HepG2 (cell line): ENCODE results near the gene SLC35B4. TPM values are rescaled to one million over a fixed set of nuclear protein-coding genes. Genes with fewer than 3 reads are reported as not detected.

ENCODE experiments used
- ATAC-seq: fragments of 200-7000 bp; cut with Tn5 transposase; 3 replicates; pipeline ENCODE4 v1.9.1; 2020; ENCODE audit warnings: mild to moderate bottlenecking, moderate library complexity
- BruUV-seq: library from RNA; stranded (reverse); fragments of 400-500 nt; replicated peaks from 2 replicates; lab custom pipeline; 2021; lab: Mats Ljungman, UMichigan
- CTCF ChIA-PET: fragments of 300-600 bp; formaldehyde crosslinking; extraction: SDS; loops from one replicate; lab custom pipeline; 2021; ENCODE audit warnings: low total read pairs, inconsistent platforms, low intra/inter-chr PET ratio; lab: Yijun Ruan, JAX
- POLR2A ChIA-PET: fragments of 350-600 bp; sonication (Branson Sonifier 250); formaldehyde crosslinking; loops from one replicate; lab custom pipeline; 2020; ENCODE audit warnings: antibody characterized with exemption, inconsistent platforms; lab: Yijun Ruan, JAX
- DNase-seq: peaks from one replicate; pipeline ENCODE4 v3.0.0-alpha.2; 2015; ENCODE audit warnings: low spot score
- FAIRE-seq: peaks from 3 replicates; lab custom pipeline; 2011; peaks lifted over from hg19 to GRCh38; lab: Jason Lieb, UNC
- H2AFZ ChIP-seq: one replicate; pipeline ENCODE4 v1.6.1; 2011; ENCODE audit warnings: low read length, inconsistent platforms
- H3K27ac ChIP-seq: fragments of 300-600 bp; 3 replicates; pipeline ENCODE4 v1.8.0; 2011; ENCODE audit warnings: mixed run types, mild to moderate bottlenecking, mixed read lengths, low read length, inconsistent platforms; ENCODE audit not compliant: insufficient read depth; ENCODE audit errors: extremely low read length
- H3K27me3 ChIP-seq, 2 experiments: fragments of 200-600 bp in 1 of 2; 2 replicates in 1 of 2; 3 replicates in 1 of 2; pipeline versions ENCODE4 v1.6.0 to v1.8.0; 2011; ENCODE audit warnings: low read length in 2 of 2, mild to moderate bottlenecking in 2 of 2, moderate library complexity in 2 of 2, inconsistent platforms in 1 of 2; ENCODE audit not compliant: insufficient read depth in 2 of 2, control insufficient read depth in 1 of 2
- H3K36me3 ChIP-seq, 2 experiments: fragments of 200-600 bp in 1 of 2; replicated peaks in 1 of 2; 2 replicates in 1 of 2; 3 replicates in 1 of 2; pipeline versions ENCODE4 v1.5.1 to v1.8.0; 2011; ENCODE audit warnings: low read length in 2 of 2, inconsistent platforms in 1 of 2; ENCODE audit not compliant: insufficient read depth in 2 of 2, control insufficient read depth in 1 of 2
- H3K4me1 ChIP-seq: 2 replicates; pipeline ENCODE4 v1.5.1; 2012; ENCODE audit warnings: low read length, inconsistent platforms; ENCODE audit not compliant: insufficient read depth
- H3K4me2 ChIP-seq: 2 replicates; pipeline ENCODE4 v1.6.0; 2011; ENCODE audit warnings: low read depth, low read length, inconsistent platforms
- H3K4me3 ChIP-seq, 3 experiments: fragments of 200-600 bp in 1 of 3; sonication (generic), shearing (Covaris generic) in 1 of 3; replicated peaks in 1 of 3; 2 replicates each; pipeline ENCODE4 v1.5.1; 2011 to 2016; ENCODE audit warnings: low read length in 3 of 3, inconsistent platforms in 2 of 3, low read depth in 2 of 3, mild to moderate bottlenecking in 2 of 3, control low read depth in 1 of 3, mixed read lengths in 1 of 3; ENCODE audit not compliant: insufficient read depth in 1 of 3
- H3K79me2 ChIP-seq: one replicate; pipeline ENCODE4 v1.6.1; 2011; ENCODE audit warnings: low read length, inconsistent platforms; ENCODE audit not compliant: insufficient read depth
- H3K9ac ChIP-seq: 2 replicates; pipeline ENCODE4 v1.6.0; 2011; ENCODE audit warnings: mild to moderate bottlenecking, low read depth, low read length, inconsistent platforms; ENCODE audit not compliant: insufficient read depth
- H3K9me3 ChIP-seq: 2 replicates; pipeline ENCODE4 v1.5.1; 2012; ENCODE audit warnings: mild to moderate bottlenecking, low read length
- H4K20me1 ChIP-seq: 2 replicates; pipeline ENCODE4 v1.6.0; 2011; ENCODE audit warnings: inconsistent platforms, mild to moderate bottlenecking, low read length, moderate library complexity; ENCODE audit not compliant: insufficient read depth
- CENPX ChIP-seq: sonication (generic); formaldehyde crosslinking; IDR thresholded peaks from 2 replicates; pipeline ENCODE4 v1.9.0; 2021; ENCODE audit warnings: mild to moderate bottlenecking, missing genetic modification reagents, moderate library complexity
- GZF1 ChIP-seq: sonication (generic); formaldehyde crosslinking; IDR thresholded peaks from 2 replicates; pipeline ENCODE4 v1.5.1; 2020; ENCODE audit warnings: mild to moderate bottlenecking, missing genetic modification reagents
- HNF4A ChIP-seq: sonication (generic); formaldehyde crosslinking; IDR thresholded peaks from 2 replicates; pipeline ENCODE4 v1.4.0; 2020; ENCODE audit warnings: missing genetic modification reagents
- KDM4B ChIP-seq: sonication (generic); formaldehyde crosslinking; IDR thresholded peaks from 2 replicates; pipeline ENCODE4 v1.4.0; 2020; ENCODE audit warnings: missing genetic modification reagents
- MAFG ChIP-seq: sonication (generic); formaldehyde crosslinking; IDR thresholded peaks from 2 replicates; pipeline ENCODE4 v1.5.1; 2020; ENCODE audit warnings: mild to moderate bottlenecking, missing genetic modification reagents
- NAIF1 ChIP-seq: sonication (generic); formaldehyde crosslinking; IDR thresholded peaks from 2 replicates; pipeline ENCODE4 v1.5.0; 2020; ENCODE audit warnings: mild to moderate bottlenecking, missing genetic modification reagents, borderline replicate concordance
- NPAS2 ChIP-seq: sonication (generic); formaldehyde crosslinking; IDR thresholded peaks from 2 replicates; pipeline ENCODE4 v1.8.0; 2022; ENCODE audit warnings: mild to moderate bottlenecking, missing genetic modification reagents, borderline replicate concordance
- NR2F2 ChIP-seq: IDR thresholded peaks from 2 replicates; pipeline ENCODE4 v1.6.1; 2012; ENCODE audit warnings: low read depth, inconsistent platforms, borderline replicate concordance
- RARG ChIP-seq: sonication (generic); formaldehyde crosslinking; IDR thresholded peaks from 2 replicates; pipeline ENCODE4 v1.4.0; 2020; ENCODE audit warnings: low read depth, mild to moderate bottlenecking, missing genetic modification reagents
- REL ChIP-seq: sonication (generic); formaldehyde crosslinking; conservative IDR thresholded peaks from 2 replicates; pipeline ENCODE4 v1.8.0; 2022; ENCODE audit warnings: mild to moderate bottlenecking, missing genetic modification reagents, moderate library complexity
- SOX6 ChIP-seq, 2 experiments: fragments of 450-650 bp in 1 of 2; sonication (generic) in 1 of 2; formaldehyde crosslinking in 1 of 2; IDR thresholded peaks; 2 replicates each; pipeline versions ENCODE4 v1.4.0 to v1.6.1; 2017 to 2020; ENCODE audit warnings: antibody characterized with exemption in 1 of 2, mild to moderate bottlenecking in 1 of 2, missing genetic modification reagents in 1 of 2
- STAG1 ChIP-seq: sonication (generic); formaldehyde crosslinking; IDR thresholded peaks from 2 replicates; pipeline ENCODE4 v1.4.0; 2020; ENCODE audit warnings: missing genetic modification reagents
- TCF7L2 ChIP-seq: IDR thresholded peaks from 2 replicates; pipeline ENCODE4 v1.6.1; 2011; ENCODE audit warnings: mild to moderate bottlenecking, low read depth, low read length, moderate library complexity
- XRCC5 ChIP-seq: fragments of 200-400 bp; formaldehyde crosslinking; optimal IDR thresholded peaks from 2 replicates; pipeline ENCODE3; 2017; ENCODE audit warnings: mild to moderate bottlenecking, low read length
- ZNF232 ChIP-seq: sonication (generic); formaldehyde crosslinking; IDR thresholded peaks from 2 replicates; pipeline ENCODE4 v1.4.0; 2020; ENCODE audit warnings: missing genetic modification reagents, borderline replicate concordance
- ZNF331 ChIP-seq: sonication (generic); formaldehyde crosslinking; IDR thresholded peaks from 2 replicates; pipeline ENCODE4 v1.4.0; 2020; ENCODE audit warnings: missing genetic modification reagents
- ZNF724P ChIP-seq: sonication (generic); formaldehyde crosslinking; IDR thresholded peaks from 2 replicates; pipeline ENCODE4 v1.8.0; 2022; ENCODE audit warnings: missing genetic modification reagents, borderline replicate concordance
- WGBS: methylation state at CpG from one replicate; pipeline ENCODE4 v1.1.6; 2017; ENCODE audit warnings: low lambda C conversion rate; 5-methylcytosine and 5-hydroxymethylcytosine counted together
- in situ Hi-C: cut with HindIII; loops from 2 replicates; pipeline ENCODE4 v1.10.0; 2017; ENCODE audit warnings: low pct_unique_long_range_greater_than_20kb; ENCODE audit not compliant: extremely low pct_ligation_motif_present
- intact Hi-C: fragments of 100-400 bp; cut with micrococcal nuclease; formaldehyde crosslinking; loops from one replicate; pipeline ENCODE4 v1.10.0; 2022; ENCODE audit not compliant: unreplicated experiment
- polyA plus RNA-seq, 8 experiments: library from polyadenylated mRNA; depleted of rRNA in 3 of 8; stranded (reverse) in 7 of 8; unstranded in 1 of 8; fragments of >200 nt; fragmentation: Illumina TruSeq in 4 of 8; extraction: Trizol in 4 of 8; gene quantifications; 2 replicates each; pipeline versions ENCODE4 v1.2.1 to v1.2.3, GENCODE V29; 2011 to 2016; ENCODE audit warnings: low read depth in 4 of 8, missing spikeins in 1 of 8, mixed read lengths in 1 of 8; ENCODE audit not compliant: insufficient read depth in 1 of 8
- total RNA-seq, 5 experiments: library from RNA; depleted of rRNA; stranded (reverse); fragments of >200 nt; fragmentation: Illumina TruSeq; extraction: Trizol; gene quantifications; 2 replicates each; pipeline ENCODE4 v1.2.3, GENCODE V29; 2016; ENCODE audit warnings: low read depth in 1 of 5
- TF ChIP-seq, protein P1 (sequence below): sonication (generic); formaldehyde crosslinking; IDR thresholded peaks from 2 replicates; pipeline ENCODE4 v1.5.0; 2020; ENCODE audit warnings: missing genetic modification reagents
- TF ChIP-seq, protein P2 (sequence below): sonication (generic); formaldehyde crosslinking; conservative IDR thresholded peaks from 2 replicates; pipeline ENCODE4 v1.4.0; 2020; ENCODE audit warnings: missing genetic modification reagents

Gene SLC35B4
- total and polyA plus RNA-seq, 2 of the 13 experiments (the other 11 are each of a cell fraction or from before 2014, with no cell fraction given), result 17.1 to 17.8 TPM

DNA sequence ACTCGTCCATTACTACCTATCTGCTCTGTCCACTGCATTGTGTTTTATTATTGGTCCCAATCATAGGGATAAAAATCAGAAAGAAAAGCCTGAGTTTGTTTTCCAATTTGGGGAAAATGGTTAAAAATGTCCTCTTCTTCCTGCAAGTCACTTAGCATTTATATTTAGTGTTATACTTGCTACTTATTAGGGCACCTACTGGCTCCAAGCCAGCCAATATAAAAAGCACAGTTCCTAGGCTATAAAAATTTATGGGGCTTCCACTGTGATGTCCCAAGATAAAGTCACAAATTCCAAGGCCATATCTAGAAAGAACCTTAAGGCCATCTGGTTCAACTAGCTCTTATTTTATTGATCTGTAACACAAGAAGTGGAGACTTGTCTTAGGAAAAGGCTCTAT is 3.2 kb downstream of the SLC35B4 start:
- WGBS, result 94% methylated on average over 1 of the region's 1 CpG

More for the DNA sequence above, 3.2 kb downstream of the SLC35B4 start:
- no peak for FAIRE-seq
- Histone ChIP-seq H3K79me2 (peaks cover 2% of the 10 kb centered on the region), H3K27me3 (peaks cover 0 to 1% of the 10 kb centered on the region in 2 experiments; a peak in 1 of 5 replicates), H3K27ac (no peak overlapping the region), H3K4me3 (no peak overlapping the region), H3K9me3 (no peaks in the 10 kb centered on the region), H3K4me1 (peaks cover 21% of the 10 kb centered on the region), H3K4me2 (no peak overlapping the region), H3K36me3 (no peaks in the 10 kb centered on the region; a peak in 1 of 5 replicates), H2AFZ (no peak overlapping the region), H4K20me1 (no peaks in the 10 kb centered on the region; the same call in 1 of the 2 replicates), H3K9ac (no peak overlapping the region)
- TF ChIP-seq ZNF331 (no peak), STAG1 (CRISPR knock-in tag) (no peak), TCF7L2 (no peak), REL (CRISPR knock-in tag) (no peak), NR2F2 (no peak), ZNF232 (CRISPR knock-in tag) (no peak), SOX6 (IDR thresholded peaks at IDR 0.05) (no peak), SOX6 (CRISPR knock-in tag; IDR thresholded peaks at IDR 0.05) (no peak), GZF1 (no peak), MAFG (CRISPR knock-in tag) (no peak), RARG (CRISPR knock-in tag) (no peak), KDM4B (CRISPR knock-in tag) (no peak), HNF4A (CRISPR knock-in tag) (no peak), ZNF724P (CRISPR knock-in tag) (no peak), NPAS2 (CRISPR knock-in tag) (no peak), NAIF1 (CRISPR knock-in tag) (no peak), CENPX (CRISPR knock-in tag) (no peak), XRCC5 (no peak)
- TF ChIP-seq, protein P1, sequence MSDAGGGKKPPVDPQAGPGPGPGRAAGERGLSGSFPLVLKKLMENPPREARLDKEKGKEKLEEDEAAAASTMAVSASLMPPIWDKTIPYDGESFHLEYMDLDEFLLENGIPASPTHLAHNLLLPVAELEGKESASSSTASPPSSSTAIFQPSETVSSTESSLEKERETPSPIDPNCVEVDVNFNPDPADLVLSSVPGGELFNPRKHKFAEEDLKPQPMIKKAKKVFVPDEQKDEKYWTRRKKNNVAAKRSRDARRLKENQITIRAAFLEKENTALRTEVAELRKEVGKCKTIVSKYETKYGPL, result no peak
- TF ChIP-seq, protein P2, sequence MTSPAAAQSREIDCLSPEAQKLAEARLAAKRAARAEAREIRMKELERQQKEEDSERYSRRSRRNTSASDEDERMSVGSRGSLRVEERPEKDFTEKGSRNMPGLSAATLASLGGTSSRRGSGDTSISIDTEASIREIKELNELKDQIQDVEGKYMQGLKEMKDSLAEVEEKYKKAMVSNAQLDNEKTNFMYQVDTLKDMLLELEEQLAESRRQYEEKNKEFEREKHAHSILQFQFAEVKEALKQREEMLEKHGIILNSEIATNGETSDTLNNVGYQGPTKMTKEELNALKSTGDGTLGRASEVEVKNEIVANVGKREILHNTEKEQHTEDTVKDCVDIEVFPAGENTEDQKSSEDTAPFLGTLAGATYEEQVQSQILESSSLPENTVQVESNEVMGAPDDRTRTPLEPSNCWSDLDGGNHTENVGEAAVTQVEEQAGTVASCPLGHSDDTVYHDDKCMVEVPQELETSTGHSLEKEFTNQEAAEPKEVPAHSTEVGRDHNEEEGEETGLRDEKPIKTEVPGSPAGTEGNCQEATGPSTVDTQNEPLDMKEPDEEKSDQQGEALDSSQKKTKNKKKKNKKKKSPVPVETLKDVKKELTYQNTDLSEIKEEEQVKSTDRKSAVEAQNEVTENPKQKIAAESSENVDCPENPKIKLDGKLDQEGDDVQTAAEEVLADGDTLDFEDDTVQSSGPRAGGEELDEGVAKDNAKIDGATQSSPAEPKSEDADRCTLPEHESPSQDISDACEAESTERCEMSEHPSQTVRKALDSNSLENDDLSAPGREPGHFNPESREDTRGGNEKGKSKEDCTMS, result no peak
- POLR2A ChIA-PET, result no interaction called here
- in situ Hi-C loops (no loop called here), intact Hi-C loops (no loop called here)
- CTCF ChIA-PET, result no interaction called here
- ATAC-seq, result no peak
- DNase-seq, result no peak
- BruUV-seq, result no TSS peak
